Measurements from ENCODE around the gene GNG12.

Gene GNG12

GRCh38 chr1:67755160-67755559, 78.1 kb downstream of the GNG12 start:
- TF ChIP-seq POLR2A (IDR thresholded peaks at IDR 0.05; ENCODE audit: low read depth, low read length) = no peak
- DNase-seq (ENCODE audit: insufficient read length, low spot score) (no peak), FAIRE-seq (no peak)

- no peak for TF ChIP-seq POLR2A (IDR thresholded peaks at IDR 0.05; ENCODE audit: low read depth, low read length)
- FAIRE-seq (no peak), DNase-seq (ENCODE audit: insufficient read length, low spot score) (no peak)
Observed at GRCh38 chr1:67754526-67754920, 78.7 kb downstream of the GNG12 start.

GRCh38 chr1:67753776-67754525, 79.3 kb downstream of the GNG12 start:
- no peak for TF ChIP-seq POLR2A (IDR thresholded peaks at IDR 0.05; ENCODE audit: low read depth, low read length)
- FAIRE-seq = no peak
- DNase-seq (ENCODE audit: insufficient read length, low spot score) = no peak

- FAIRE-seq = no peak
Observed at GRCh38 chr1:67752306-67752705, 81.0 kb downstream of the GNG12 start.

GRCh38 chr1:67750691-67751054, 82.6 kb downstream of the GNG12 start:
- no peak for DNase-seq (ENCODE audit: insufficient read length, low spot score)
- FAIRE-seq = no peak
- TF ChIP-seq POLR2A (IDR thresholded peaks at IDR 0.05; ENCODE audit: low read depth, low read length) = no peak

More at GRCh38 chr1:67752306-67752705, 81.0 kb downstream of the GNG12 start:
- no peak for DNase-seq (ENCODE audit: insufficient read length, low spot score)
- TF ChIP-seq POLR2A (IDR thresholded peaks at IDR 0.05; ENCODE audit: low read depth, low read length) = no peak

GRCh38 chr1:67749844-67750690, 83.2 kb downstream of the GNG12 start:
- TF ChIP-seq POLR2A (IDR thresholded peaks at IDR 0.05; ENCODE audit: low read depth, low read length) = no peak
- FAIRE-seq = peak; percentile 50
- no peak for DNase-seq (ENCODE audit: insufficient read length, low spot score)

GRCh38 chr1:67749263-67749843, 83.9 kb downstream of the GNG12 start:
- no peak for DNase-seq (ENCODE audit: insufficient read length, low spot score)
- FAIRE-seq = no peak
- TF ChIP-seq POLR2A (IDR thresholded peaks at IDR 0.05; ENCODE audit: low read depth, low read length) = no peak

DNA sequence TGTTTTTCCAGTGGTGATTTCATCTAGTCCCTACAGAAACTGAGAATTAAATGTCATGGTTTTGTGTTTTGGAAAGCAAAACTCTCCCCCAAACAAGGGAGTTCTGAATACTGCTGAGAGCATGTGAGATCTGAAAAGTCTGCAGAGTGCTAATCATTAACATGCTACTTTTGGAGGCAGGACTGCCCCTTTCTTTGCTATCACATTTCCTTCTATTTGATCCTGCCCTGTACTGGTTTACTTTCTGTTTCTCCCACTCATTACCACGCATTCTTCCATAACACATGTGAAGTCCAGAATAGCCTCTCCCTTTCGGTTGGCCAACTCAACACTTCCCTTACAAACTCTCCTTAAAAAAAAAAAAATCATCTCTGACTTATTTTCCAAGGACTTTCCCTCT, 84.6 kb downstream of the GNG12 start:
- no peak for DNase-seq (ENCODE audit: insufficient read length, low spot score)
- no peak for FAIRE-seq
- TF ChIP-seq POLR2A (IDR thresholded peaks at IDR 0.05; ENCODE audit: low read depth, low read length) = no peak

- FAIRE-seq (no peak), DNase-seq (ENCODE audit: insufficient read length, low spot score) (no peak)
- no peak for TF ChIP-seq POLR2A (IDR thresholded peaks at IDR 0.05; ENCODE audit: low read depth, low read length)
Observed at GRCh38 chr1:67747671-67748546, 85.4 kb downstream of the GNG12 start.

DNA sequence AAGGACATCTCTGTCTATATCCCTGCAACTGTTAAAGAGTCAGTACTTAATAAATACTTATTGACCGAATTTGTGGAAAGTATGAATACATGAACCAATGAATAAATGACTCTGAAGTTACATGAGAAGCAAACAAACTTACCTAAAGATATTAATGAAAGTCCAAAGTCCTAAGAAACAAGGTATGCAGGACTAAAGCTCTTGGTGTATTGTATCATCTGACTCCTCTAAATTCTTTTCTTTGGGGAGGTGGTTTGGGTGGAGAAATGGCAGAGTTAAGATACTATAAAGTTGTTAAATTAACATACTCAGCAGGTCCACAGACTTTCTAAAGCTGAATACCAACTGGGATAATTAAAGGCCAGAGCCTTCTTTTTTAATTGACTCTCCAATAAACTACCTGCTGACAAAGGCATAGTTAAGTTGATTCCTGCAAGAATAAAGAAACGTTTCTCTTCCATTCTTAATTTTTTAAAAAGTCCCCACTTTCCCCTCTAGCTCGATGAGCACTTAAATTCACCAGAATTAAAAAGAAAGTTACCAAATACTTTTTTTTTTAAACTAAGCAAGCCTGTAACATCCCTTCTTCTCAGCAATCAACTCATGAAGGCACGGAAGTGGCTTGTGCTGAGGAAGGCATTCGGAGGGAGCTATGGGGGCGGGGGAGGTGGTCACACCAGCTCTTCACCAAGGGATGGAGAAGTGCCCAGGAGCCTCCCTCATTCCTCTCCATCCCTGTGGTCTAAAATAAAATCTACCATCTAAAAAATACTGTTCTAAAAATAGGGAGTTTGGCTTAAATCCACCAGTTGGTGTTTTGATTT, 87.2 kb downstream of the GNG12 start:
- FAIRE-seq (no peak), DNase-seq (ENCODE audit: insufficient read length, low spot score) (no peak)

GRCh38 chr1:67743072-67743725, 90.1 kb downstream of the GNG12 start:
- no peak for TF ChIP-seq POLR2A (IDR thresholded peaks at IDR 0.05; ENCODE audit: low read depth, low read length)
- DNase-seq (ENCODE audit: insufficient read length, low spot score) (no peak), FAIRE-seq (no peak)

More for the DNA sequence above, 87.2 kb downstream of the GNG12 start:
- no peak for TF ChIP-seq POLR2A (IDR thresholded peaks at IDR 0.05; ENCODE audit: low read depth, low read length)

DNA sequence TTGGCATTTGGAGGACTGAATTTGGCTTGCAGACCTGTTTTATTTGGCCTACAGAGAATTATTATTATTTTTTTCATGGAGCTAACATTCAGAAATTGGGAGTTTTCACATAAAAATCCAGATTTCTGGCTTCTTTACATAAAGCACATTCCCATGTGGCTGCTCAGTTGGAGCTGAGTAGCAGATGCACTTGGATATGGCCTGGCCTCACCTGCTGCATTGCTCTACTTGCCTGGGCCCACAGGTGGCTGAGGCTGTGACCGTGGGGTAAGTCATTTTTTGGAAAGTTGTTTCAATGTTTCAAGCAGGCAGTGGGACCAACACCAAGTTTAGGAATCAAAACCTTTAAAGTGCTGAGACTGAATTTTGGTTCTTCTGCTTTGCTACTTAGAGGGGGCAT, 91.5 kb downstream of the GNG12 start:
- FAIRE-seq = no peak

More for the DNA sequence above, 91.5 kb downstream of the GNG12 start:
- no peak for DNase-seq (ENCODE audit: insufficient read length, low spot score)
- no peak for TF ChIP-seq POLR2A (IDR thresholded peaks at IDR 0.05; ENCODE audit: low read depth, low read length)
